ENCODE data around the gene SSBP4. TPM values are rescaled to one million over a fixed set of nuclear protein-coding genes. Genes with fewer than 3 reads are reported as not detected.

The SSBP4 gene
- total RNA-seq, 1 donor from 2014 or later, result 57.7 TPM

- H3K4me3 Mint-ChIP-seq (ENCODE audit: low read depth), result no peak overlapping the region
- no peaks in the 10 kb centered on the region for H3K27me3 Mint-ChIP-seq
Observed at GRCh38 chr19:18483119-18483890, 64.1 kb downstream of the SSBP4 start.

More at GRCh38 chr19:18483119-18483890, 64.1 kb downstream of the SSBP4 start:
- Mint-ChIP-seq H3K4me1 (ENCODE audit: low read depth) (peaks cover 2% of the 10 kb centered on the region), H3K27ac (no peak overlapping the region), H3K9me3 (ENCODE audit: low read depth) (no peaks in the 10 kb centered on the region), H3K36me3 (ENCODE audit: insufficient read depth) (no peaks in the 10 kb centered on the region)
- no peak for TF ChIP-seq CTCF (IDR thresholded peaks at IDR 0.05; ENCODE audit: unreplicated experiment)
- DNase-seq (ENCODE audit: low spot score, unreplicated experiment), result no peak

Small RNA genes within 50 kb of the gene (microRNA-seq; reads per million reads assigned to microRNA genes)
- not detected for gene MIR3189 (ENCODE audit: borderline number of aligned reads, unreplicated experiment)

Other genes starting within 250 kb of the SSBP4 start
- gene IFI30, start 245.6 kb upstream of the SSBP4 start, total RNA-seq, result not detected in 2 replicates
- 10.6 and 11.5 TPM in 2 replicates for gene MPV17L2, start 226.2 kb upstream of the SSBP4 start, total RNA-seq
- gene RAB3A, start 215.4 kb upstream of the SSBP4 start, total RNA-seq, result 3.3 and 5.1 TPM in 2 replicates
- gene PDE4C, start 193.0 kb upstream of the SSBP4 start, total RNA-seq, result 0.53 and 1.6 TPM in 2 replicates
- 10.5 and 10.9 TPM in 2 replicates for gene IQCN, start 144.9 kb upstream of the SSBP4 start, total RNA-seq
- gene JUND, start 137.8 kb upstream of the SSBP4 start, total RNA-seq, result 158 and 168 TPM in 2 replicates
- 150 and 154 TPM in 2 replicates for gene LSM4, start 96.3 kb upstream of the SSBP4 start, total RNA-seq
- 43.5 and 51.3 TPM in 2 replicates for gene PGPEP1, start 78.8 kb upstream of the SSBP4 start, total RNA-seq
- gene GDF15, start 33.2 kb upstream of the SSBP4 start, total RNA-seq, result 10.5 and 14.4 TPM in 2 replicates
- gene LRRC25, start 21.8 kb upstream of the SSBP4 start, total RNA-seq, result not detected in 2 replicates
- 234 TPM in 2 replicates for gene ISYNA1, start 18.7 kb downstream of the SSBP4 start, total RNA-seq
- gene ELL, start 102.7 kb downstream of the SSBP4 start, total RNA-seq, result 13.8 and 15.5 TPM in 2 replicates
- gene FKBP8, start 124.2 kb downstream of the SSBP4 start, total RNA-seq, result 216 and 220 TPM in 2 replicates
- gene KXD1, start 138.5 kb downstream of the SSBP4 start, total RNA-seq, result 77.7 and 82.8 TPM in 2 replicates
- gene UBA52, start 152.5 kb downstream of the SSBP4 start, total RNA-seq, result 951 and 968 TPM in 2 replicates
- gene REX1BD, start 169.4 kb downstream of the SSBP4 start, total RNA-seq, result 66.5 and 67.4 TPM in 2 replicates
- 4.4 and 6.0 TPM in 2 replicates for gene CRLF1, start 187.4 kb downstream of the SSBP4 start, total RNA-seq
- gene TMEM59L, start 193.5 kb downstream of the SSBP4 start, total RNA-seq, result 5.0 and 6.4 TPM in 2 replicates
- gene KLHL26, start 217.6 kb downstream of the SSBP4 start, total RNA-seq, result 11.6 and 12.3 TPM in 2 replicates